ENCODE results near the gene NFASC.

GRCh38 chr1:204975568-204976235 lies 105.0 kb downstream of the NFASC start:
- TF ChIP-seq CTCF (IDR thresholded peaks at IDR 0.05) (peak in 5 of 7 experiments; percentile 71 to 85 (median 78)), POLR2A (IDR thresholded peaks at IDR 0.05) (no peak)
